ENCODE data around the gene DLG4. TPM values are rescaled to one million over a fixed set of nuclear protein-coding genes. Genes with fewer than 3 reads are reported as not detected.
"Not testable (repeated sequence)": the region's sequence is repeated elsewhere in the genome, so short reads cannot be mapped to it uniquely, and the experiment has no call there.

The DLG4 gene
- polyA plus RNA-seq, 1 donor from 2014 or later: 0.38 TPM

GRCh38 chr17:7167832-7168231 lies 51.8 kb downstream of the DLG4 start:
- Mint-ChIP-seq H3K27me3 (peaks cover 18% of the 10 kb centered on the region), H3K27ac (no peak overlapping the region), H3K36me3 (peaks cover 5% of the 10 kb centered on the region), H3K9me3 (peaks cover 2 to 5% (median 2%) of the 10 kb centered on the region in 3 donors), H3K4me3 (no peak overlapping the region), H3K4me1 (no peaks in the 10 kb centered on the region)

GRCh38 chr17:7166873-7167272 lies 52.8 kb downstream of the DLG4 start:
- no peak overlapping the region for H3K4me3 Mint-ChIP-seq
- H3K27ac Mint-ChIP-seq: no peak overlapping the region
- H3K27me3 Mint-ChIP-seq: peaks cover 22% of the 10 kb centered on the region
- H3K9me3 Mint-ChIP-seq: peaks cover 2 to 5% (median 2%) of the 10 kb centered on the region in 3 donors
- no peaks in the 10 kb centered on the region for H3K4me1 Mint-ChIP-seq
- peaks cover 5% of the 10 kb centered on the region for H3K36me3 Mint-ChIP-seq

GRCh38 chr17:7159571-7159970 lies 60.1 kb downstream of the DLG4 start:
- Mint-ChIP-seq H3K4me3 (peak overlapping the region in 1 of 4 donors; percentile 23), H3K27me3 (peaks cover 30% of the 10 kb centered on the region)
- not testable (repeated sequence) for H3K9me3 Mint-ChIP-seq, H3K36me3 Mint-ChIP-seq, H3K4me1 Mint-ChIP-seq, H3K27ac Mint-ChIP-seq

- not testable (repeated sequence) for H3K4me3 Mint-ChIP-seq, H3K4me1 Mint-ChIP-seq, H3K36me3 Mint-ChIP-seq, H3K27ac Mint-ChIP-seq, H3K9me3 Mint-ChIP-seq
- H3K27me3 Mint-ChIP-seq: peaks cover 24% of the 10 kb centered on the region
Observed at GRCh38 chr17:7158424-7158823, 61.2 kb downstream of the DLG4 start.

GRCh38 chr17:7156342-7156940 lies 63.2 kb downstream of the DLG4 start:
- peaks cover 0 to 1% (median 0%) of the 10 kb centered on the region in 3 donors for H3K9me3 Mint-ChIP-seq
- H3K4me3 Mint-ChIP-seq: no peak overlapping the region
- H3K36me3 Mint-ChIP-seq: peaks cover 7% of the 10 kb centered on the region
- no peak overlapping the region for H3K27ac Mint-ChIP-seq
- no peaks in the 10 kb centered on the region for H3K4me1 Mint-ChIP-seq
- H3K27me3 Mint-ChIP-seq: peaks cover 18% of the 10 kb centered on the region

DNA sequence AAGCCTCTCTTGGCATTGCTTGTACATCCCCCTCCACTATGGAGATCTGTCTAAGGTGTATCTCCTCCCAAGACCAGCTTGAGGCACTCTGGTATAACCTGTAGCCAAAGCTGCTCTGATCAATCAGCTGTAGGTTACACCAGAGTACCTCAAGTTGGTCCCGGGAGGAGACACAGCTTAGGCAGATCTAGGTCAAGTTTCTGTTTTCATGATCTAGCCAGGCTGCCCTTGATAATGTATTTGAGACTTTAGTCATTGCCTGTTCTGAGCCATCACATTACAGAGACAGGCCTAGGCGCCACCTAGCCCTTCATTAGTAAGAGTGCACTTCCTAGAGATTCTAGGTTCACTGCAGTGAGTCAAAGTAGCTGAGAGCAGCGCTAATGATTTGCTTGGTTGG lies 71.9 kb downstream of the DLG4 start:
- peaks cover 1% of the 10 kb centered on the region for H3K27me3 Mint-ChIP-seq
- H3K9me3 Mint-ChIP-seq: no peaks in the 10 kb centered on the region
- H3K27ac Mint-ChIP-seq: no peak overlapping the region
- no peak overlapping the region for H3K4me3 Mint-ChIP-seq
- H3K36me3 Mint-ChIP-seq: no peaks in the 10 kb centered on the region
- no peaks in the 10 kb centered on the region for H3K4me1 Mint-ChIP-seq

GRCh38 chr17:7146115-7146514 lies 73.5 kb downstream of the DLG4 start:
- Mint-ChIP-seq H3K4me1 (no peaks in the 10 kb centered on the region), H3K27me3 (peaks cover 4% of the 10 kb centered on the region), H3K9me3 (no peaks in the 10 kb centered on the region), H3K4me3 (peak overlapping the region in 1 of 4 donors; percentile 14), H3K27ac (no peak overlapping the region), H3K36me3 (no peaks in the 10 kb centered on the region)

DNA sequence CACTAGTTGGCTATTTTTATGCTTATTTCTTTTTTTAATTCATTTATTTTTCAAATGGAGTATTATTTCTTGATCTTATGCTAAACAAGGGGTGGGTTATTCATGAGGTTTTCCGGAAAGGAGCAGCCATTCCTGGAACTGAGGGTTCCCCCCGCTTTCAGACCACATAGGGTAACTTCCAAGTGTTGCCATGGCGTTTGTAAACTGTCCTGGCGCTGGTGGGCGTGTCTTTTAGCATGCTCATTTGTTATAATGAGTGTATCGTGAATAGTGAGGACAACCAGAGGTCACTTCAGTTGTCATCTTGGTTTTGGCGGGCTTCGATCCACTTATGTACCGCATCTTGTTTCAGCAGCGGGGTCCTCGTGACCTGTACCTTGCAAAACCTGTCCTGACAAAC lies 75.4 kb downstream of the DLG4 start:
- Mint-ChIP-seq H3K4me1 (no peaks in the 10 kb centered on the region), H3K27me3 (peaks cover 8% of the 10 kb centered on the region), H3K4me3 (no peak overlapping the region), H3K9me3 (no peaks in the 10 kb centered on the region), H3K36me3 (no peaks in the 10 kb centered on the region), H3K27ac (no peak overlapping the region)

DNA sequence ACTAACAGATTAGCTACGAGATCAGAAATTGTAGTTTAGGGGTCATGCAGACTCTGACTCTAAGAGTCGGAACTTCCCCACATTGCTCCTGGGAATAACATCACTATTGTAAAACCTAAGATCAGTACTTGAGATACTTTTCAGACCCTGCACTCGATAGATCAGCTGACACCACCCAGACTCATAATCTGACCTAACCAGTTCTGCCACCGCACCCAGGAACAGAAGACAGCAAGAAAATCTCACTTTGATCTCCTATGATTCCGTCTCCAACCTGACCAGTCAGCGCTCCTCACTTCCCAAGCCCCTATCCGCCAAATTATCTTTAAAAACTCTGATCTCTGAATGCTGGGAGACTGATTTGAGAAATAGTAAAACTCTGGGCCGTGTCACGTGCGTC lies 77.8 kb downstream of the DLG4 start:
- no peaks in the 10 kb centered on the region for H3K4me1 Mint-ChIP-seq
- no peak overlapping the region for H3K4me3 Mint-ChIP-seq
- no peaks in the 10 kb centered on the region for H3K9me3 Mint-ChIP-seq
- H3K27me3 Mint-ChIP-seq: peaks cover 10% of the 10 kb centered on the region
- no peaks in the 10 kb centered on the region for H3K36me3 Mint-ChIP-seq
- H3K27ac Mint-ChIP-seq: no peak overlapping the region

GRCh38 chr17:7139400-7139799 lies 80.2 kb downstream of the DLG4 start:
- Mint-ChIP-seq H3K36me3 (no peaks in the 10 kb centered on the region), H3K4me3 (no peak overlapping the region), H3K27ac (no peak overlapping the region), H3K4me1 (peaks cover 2 to 5% (median 5%) of the 10 kb centered on the region in 3 donors), H3K9me3 (no peaks in the 10 kb centered on the region), H3K27me3 (peaks cover 10% of the 10 kb centered on the region)

DNA sequence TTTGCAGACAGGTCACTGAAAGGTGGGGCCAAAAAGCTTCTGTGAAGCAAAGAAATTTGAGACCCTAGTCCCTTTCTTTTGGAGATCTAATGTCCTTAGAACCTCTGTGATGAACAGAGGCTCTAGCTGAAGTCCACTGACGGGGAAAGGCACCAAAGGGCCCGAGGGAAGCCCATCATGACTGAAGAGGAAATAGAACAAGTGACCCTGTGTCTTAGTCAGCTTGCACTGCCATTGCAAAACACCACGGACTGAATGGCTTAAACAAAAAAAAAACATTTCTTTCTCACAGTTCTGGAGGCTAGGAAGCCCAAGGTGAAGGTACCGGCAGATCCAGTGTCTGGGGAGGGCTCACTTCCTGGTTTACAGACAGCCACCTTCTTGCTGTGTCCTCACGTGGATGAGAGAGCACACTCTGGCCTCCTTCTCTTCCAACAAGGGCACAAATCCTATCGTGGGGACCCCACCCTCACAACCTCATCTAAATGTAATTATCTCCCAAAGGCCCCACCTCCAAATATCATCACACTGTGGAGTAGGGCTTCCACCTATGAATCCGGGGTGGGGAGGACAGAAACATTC lies 80.7 kb downstream of the DLG4 start:
- Mint-ChIP-seq H3K4me3 (no peak overlapping the region), H3K36me3 (no peaks in the 10 kb centered on the region), H3K9me3 (no peaks in the 10 kb centered on the region), H3K4me1 (peaks cover 2 to 5% (median 5%) of the 10 kb centered on the region in 3 donors), H3K27me3 (peaks cover 10% of the 10 kb centered on the region), H3K27ac (no peak overlapping the region)

GRCh38 chr17:7137171-7137943 lies 82.3 kb downstream of the DLG4 start:
- no peaks in the 10 kb centered on the region for H3K36me3 Mint-ChIP-seq
- H3K27ac Mint-ChIP-seq: no peak overlapping the region
- peak overlapping the region in 1 of 4 donors; percentile 34 for H3K4me3 Mint-ChIP-seq
- peaks cover 10 to 16% (median 11%) of the 10 kb centered on the region in 3 donors for H3K4me1 Mint-ChIP-seq
- peaks cover 12% of the 10 kb centered on the region for H3K27me3 Mint-ChIP-seq
- no peaks in the 10 kb centered on the region for H3K9me3 Mint-ChIP-seq

Other genes starting within 250 kb of the DLG4 start
- 1.4 TPM for gene ALOX12, start 223.8 kb downstream of the DLG4 start, polyA plus RNA-seq
- 984 TPM for gene RNASEK, start 207.2 kb downstream of the DLG4 start, polyA plus RNA-seq
- 0.33 TPM for gene BCL6B, start 196.8 kb downstream of the DLG4 start, polyA plus RNA-seq
- 3.3 TPM for gene SLC16A13, start 183.8 kb downstream of the DLG4 start, polyA plus RNA-seq
- 3.4 TPM for gene SLC16A11, start 175.7 kb downstream of the DLG4 start, polyA plus RNA-seq
- gene CLEC10A, start 139.6 kb downstream of the DLG4 start, polyA plus RNA-seq: not detected
- 0.60 TPM for gene ASGR2, start 105.0 kb downstream of the DLG4 start, polyA plus RNA-seq
- 0.50 TPM for gene ASGR1, start 40.5 kb downstream of the DLG4 start, polyA plus RNA-seq
- 88.6 TPM for gene ACADVL, start 102 bp upstream of the DLG4 start, polyA plus RNA-seq
- gene DVL2, start 14.7 kb upstream of the DLG4 start, polyA plus RNA-seq: 32.3 TPM
- 38.2 TPM for gene PHF23, start 19.6 kb upstream of the DLG4 start, polyA plus RNA-seq
- gene GABARAP, start 22.6 kb upstream of the DLG4 start, polyA plus RNA-seq: 1,138 TPM
- 48.7 TPM for gene CTDNEP1, start 31.9 kb upstream of the DLG4 start, polyA plus RNA-seq
- gene ELP5, start 32.4 kb upstream of the DLG4 start, polyA plus RNA-seq: 86.8 TPM
- 1.2 TPM for gene CLDN7, start 42.6 kb upstream of the DLG4 start, polyA plus RNA-seq
- gene SLC2A4, start 61.9 kb upstream of the DLG4 start, polyA plus RNA-seq: not detected
- gene YBX2, start 74.8 kb upstream of the DLG4 start, polyA plus RNA-seq: not detected
- 221 TPM for gene EIF5A, start 87.8 kb upstream of the DLG4 start, polyA plus RNA-seq
- 128 TPM for gene GPS2, start 95.5 kb upstream of the DLG4 start, polyA plus RNA-seq
- gene NEURL4, start 109.5 kb upstream of the DLG4 start, polyA plus RNA-seq: 1.7 TPM
- 251 TPM for gene ACAP1, start 116.7 kb upstream of the DLG4 start, polyA plus RNA-seq
- gene KCTD11, start 132.3 kb upstream of the DLG4 start, polyA plus RNA-seq: 6.8 TPM
- gene TMEM95, start 135.3 kb upstream of the DLG4 start, polyA plus RNA-seq: not detected
- gene TNK1, start 161.3 kb upstream of the DLG4 start, polyA plus RNA-seq: 4.4 TPM
- 113 TPM for gene PLSCR3, start 174.7 kb upstream of the DLG4 start, polyA plus RNA-seq
- 84.7 TPM for gene TMEM256, start 184.3 kb upstream of the DLG4 start, polyA plus RNA-seq
- not detected for gene NLGN2, start 188.0 kb upstream of the DLG4 start, polyA plus RNA-seq
- not detected for gene SPEM1, start 200.5 kb upstream of the DLG4 start, polyA plus RNA-seq
- not detected for gene SPEM2, start 205.8 kb upstream of the DLG4 start, polyA plus RNA-seq
- gene SPEM3, start 209.0 kb upstream of the DLG4 start, polyA plus RNA-seq: not detected
- 25.5 TPM for gene TMEM102, start 215.6 kb upstream of the DLG4 start, polyA plus RNA-seq
- not detected for gene FGF11, start 219.7 kb upstream of the DLG4 start, polyA plus RNA-seq
- 13.8 TPM for gene CHRNB1, start 225.2 kb upstream of the DLG4 start, polyA plus RNA-seq